RWPE2 (cell line): ENCODE results near the gene KIF26A.

Source experiments
- ATAC-seq: fragments of 200-7000 bp; cut with Tn5 transposase; 3 replicates; pipeline ENCODE4 v1.9.1; 2021; ENCODE audit warnings: low read depth
- DNase-seq: peaks from one replicate; pipeline ENCODE4 v3.0.0-alpha.2; 2020; ENCODE audit warnings: low spot score
- H3K27ac ChIP-seq: fragments of 450-650 bp; 2 replicates; pipeline ENCODE4 v1.5.1; 2017; ENCODE audit warnings: mild to moderate bottlenecking; ENCODE audit not compliant: poor library complexity, severe bottlenecking
- H3K27me3 ChIP-seq: fragments of 250-450 bp; sonication (Bioruptor Pico); 2 replicates; pipeline ENCODE4 v1.5.1; 2021; ENCODE audit warnings: mild to moderate bottlenecking, moderate library complexity; ENCODE audit not compliant: insufficient read depth, poor library complexity, severe bottlenecking
- H3K36me3 ChIP-seq: fragments of 250-450 bp; sonication (Bioruptor Pico); 2 replicates; pipeline ENCODE4 v1.5.1; 2020; ENCODE audit warnings: low read depth, mild to moderate bottlenecking, moderate library complexity
- H3K4me1 ChIP-seq: fragments of 250-450 bp; sonication (Bioruptor Pico); 2 replicates; pipeline ENCODE4 v1.5.1; 2021; ENCODE audit warnings: mild to moderate bottlenecking, moderate library complexity; ENCODE audit not compliant: insufficient read depth, poor library complexity, severe bottlenecking
- H3K4me3 ChIP-seq: fragments of 250-450 bp; sonication (Bioruptor Pico); 2 replicates; pipeline ENCODE4 v1.5.1; 2021; ENCODE audit warnings: mild to moderate bottlenecking, moderate library complexity; ENCODE audit not compliant: severe bottlenecking
- H3K9me3 ChIP-seq: fragments of 250-450 bp; sonication (Bioruptor Pico); 2 replicates; pipeline ENCODE4 v1.5.1; 2021; ENCODE audit warnings: mild to moderate bottlenecking, moderate library complexity; ENCODE audit not compliant: severe bottlenecking
- CTCF ChIP-seq: fragments of 450-650 bp; IDR thresholded peaks from one replicate; pipeline ENCODE4 v1.5.1; 2017; ENCODE audit warnings: mild to moderate bottlenecking, moderate library complexity; ENCODE audit not compliant: poor library complexity, severe bottlenecking

The KIF26A gene

GRCh38 chr14:104201496-104201895 is 63.1 kb downstream of the KIF26A start:
- H3K4me1 ChIP-seq = no peaks in the 10 kb centered on the region
- no peak for TF ChIP-seq CTCF
- ATAC-seq = no peak

GRCh38 chr14:104202259-104203070 is 64.1 kb downstream of the KIF26A start:
- Histone ChIP-seq H3K9me3 (no peaks in the 10 kb centered on the region), H3K4me3 (no peak overlapping the region), H3K27me3 (peaks cover 51% of the 10 kb centered on the region), H3K27ac (no peak overlapping the region), H3K4me1 (no peaks in the 10 kb centered on the region), H3K36me3 (no peaks in the 10 kb centered on the region)
- DNase-seq (no peak), ATAC-seq (0 out of 3 replicates have a peak, but pooled peaks have one; percentile 19)
- no peak for TF ChIP-seq CTCF

More at GRCh38 chr14:104201496-104201895, 63.1 kb downstream of the KIF26A start:
- Histone ChIP-seq H3K4me3 (no peak overlapping the region), H3K27ac (no peak overlapping the region), H3K36me3 (no peaks in the 10 kb centered on the region), H3K27me3 (peaks cover 61% of the 10 kb centered on the region), H3K9me3 (no peaks in the 10 kb centered on the region)
- no peak for DNase-seq

GRCh38 chr14:104203071-104203425 is 64.7 kb downstream of the KIF26A start:
- ATAC-seq = no peak
- no peaks in the 10 kb centered on the region for H3K36me3 ChIP-seq
- no peaks in the 10 kb centered on the region for H3K4me1 ChIP-seq
- peaks cover 45% of the 10 kb centered on the region for H3K27me3 ChIP-seq
- DNase-seq = no peak
- H3K4me3 ChIP-seq = no peak overlapping the region
- H3K9me3 ChIP-seq = no peaks in the 10 kb centered on the region
- H3K27ac ChIP-seq = no peak overlapping the region
- TF ChIP-seq CTCF = no peak

- H3K36me3 ChIP-seq = no peaks in the 10 kb centered on the region
- ATAC-seq = no peak
- no peak overlapping the region for H3K27ac ChIP-seq
- H3K27me3 ChIP-seq = peaks cover 30% of the 10 kb centered on the region
- TF ChIP-seq CTCF = no peak
- H3K4me1 ChIP-seq = no peaks in the 10 kb centered on the region
- no peak for DNase-seq
- H3K9me3 ChIP-seq = no peaks in the 10 kb centered on the region
- no peak overlapping the region for H3K4me3 ChIP-seq
Observed at GRCh38 chr14:104204660-104205149, 66.3 kb downstream of the KIF26A start.

- no peak overlapping the region for H3K4me3 ChIP-seq
- no peak for DNase-seq
- 0 out of 3 replicates have a peak, but pooled peaks have one; percentile 18 for ATAC-seq
- peaks cover 27% of the 10 kb centered on the region for H3K27me3 ChIP-seq
- H3K27ac ChIP-seq = no peak overlapping the region
- H3K4me1 ChIP-seq = no peaks in the 10 kb centered on the region
- no peaks in the 10 kb centered on the region for H3K9me3 ChIP-seq
- no peaks in the 10 kb centered on the region for H3K36me3 ChIP-seq
- no peak for TF ChIP-seq CTCF
Observed at GRCh38 chr14:104205781-104206180, 67.4 kb downstream of the KIF26A start.
